Raji (cell line): Measurements from ENCODE around the gene ALG5.

Experiments used
- POLR2A ChIP-seq: IDR thresholded peaks from 2 replicates; pipeline ENCODE4 v1.6.1; 2011; ENCODE audit warnings: low read depth, low read length, control low read depth; ENCODE audit not compliant: insufficient read depth

The ALG5 gene

DNA sequence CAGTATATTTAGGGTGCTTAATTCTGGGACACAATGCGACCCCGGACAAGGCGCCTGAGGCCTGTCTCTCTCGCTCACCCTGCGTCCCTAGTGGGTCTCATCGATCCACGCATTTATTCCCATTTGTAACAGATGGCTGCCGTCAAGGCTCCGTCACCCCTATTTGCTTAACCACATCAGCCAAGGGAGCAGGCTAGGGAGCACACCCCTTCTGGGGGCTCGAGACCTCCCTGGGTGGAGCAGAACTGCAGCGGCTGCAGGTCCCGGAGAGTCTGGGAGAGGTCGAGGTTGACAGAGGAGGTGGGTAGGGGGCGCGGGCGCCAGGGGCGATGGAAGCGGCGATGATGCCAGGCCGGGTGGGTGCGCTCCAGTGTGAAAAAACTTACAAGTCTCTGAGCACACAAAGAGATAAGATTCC lies 507 bp downstream of the ALG5 start:
- no peak for TF ChIP-seq POLR2A

DNA sequence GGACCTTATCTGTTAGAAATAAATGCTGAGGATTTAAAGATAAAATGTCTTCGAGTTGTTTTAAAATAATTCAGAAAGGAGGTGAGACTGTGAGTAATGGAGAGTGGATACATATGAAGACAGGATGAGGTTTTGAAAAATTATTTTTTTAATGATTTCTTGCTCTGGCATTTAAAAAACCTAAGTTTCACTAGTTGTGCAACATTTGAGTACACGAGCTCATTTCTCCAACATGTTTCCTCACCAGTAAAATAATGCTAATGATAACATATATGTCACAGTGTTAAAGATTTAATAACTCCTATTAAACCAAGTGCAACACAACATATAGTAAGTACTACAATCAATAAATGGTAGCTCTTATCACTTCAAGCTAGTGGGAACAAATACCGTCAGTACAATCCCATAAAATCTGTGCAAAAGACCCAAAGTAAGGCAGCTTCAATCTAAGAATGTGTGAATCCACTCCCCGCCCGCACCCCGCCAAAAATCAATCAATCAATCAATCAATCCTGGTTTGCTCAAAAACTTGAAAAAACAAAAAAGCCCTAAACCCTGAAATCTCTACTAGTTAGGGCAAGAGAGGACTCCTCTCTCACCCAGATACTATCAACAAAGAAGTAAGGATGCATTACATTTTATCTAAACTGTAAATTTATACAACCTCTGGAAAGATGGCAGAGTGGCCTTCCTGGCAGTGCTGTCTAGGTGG lies 1.3 kb downstream of the ALG5 start:
- no peak for TF ChIP-seq POLR2A

DNA sequence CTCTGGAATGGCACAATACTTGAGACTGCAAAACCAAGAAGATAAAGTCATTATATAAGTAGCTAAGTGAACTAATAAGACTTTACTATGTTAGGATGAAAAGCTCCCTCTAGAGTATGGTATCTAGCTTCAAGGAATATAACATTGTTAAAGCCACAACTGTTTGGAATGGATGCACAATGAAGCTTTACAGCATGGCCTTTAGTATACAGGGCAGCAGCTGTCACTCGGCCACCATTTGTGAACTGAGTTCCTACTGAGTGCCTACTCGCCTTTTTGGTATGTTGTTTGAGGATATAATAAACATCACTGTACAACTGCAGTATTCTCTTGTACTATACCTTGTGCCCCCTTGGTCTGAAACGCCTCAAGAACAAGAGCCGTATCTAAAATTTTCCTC lies 6.8 kb downstream of the ALG5 start:
- TF ChIP-seq POLR2A = no peak

DNA sequence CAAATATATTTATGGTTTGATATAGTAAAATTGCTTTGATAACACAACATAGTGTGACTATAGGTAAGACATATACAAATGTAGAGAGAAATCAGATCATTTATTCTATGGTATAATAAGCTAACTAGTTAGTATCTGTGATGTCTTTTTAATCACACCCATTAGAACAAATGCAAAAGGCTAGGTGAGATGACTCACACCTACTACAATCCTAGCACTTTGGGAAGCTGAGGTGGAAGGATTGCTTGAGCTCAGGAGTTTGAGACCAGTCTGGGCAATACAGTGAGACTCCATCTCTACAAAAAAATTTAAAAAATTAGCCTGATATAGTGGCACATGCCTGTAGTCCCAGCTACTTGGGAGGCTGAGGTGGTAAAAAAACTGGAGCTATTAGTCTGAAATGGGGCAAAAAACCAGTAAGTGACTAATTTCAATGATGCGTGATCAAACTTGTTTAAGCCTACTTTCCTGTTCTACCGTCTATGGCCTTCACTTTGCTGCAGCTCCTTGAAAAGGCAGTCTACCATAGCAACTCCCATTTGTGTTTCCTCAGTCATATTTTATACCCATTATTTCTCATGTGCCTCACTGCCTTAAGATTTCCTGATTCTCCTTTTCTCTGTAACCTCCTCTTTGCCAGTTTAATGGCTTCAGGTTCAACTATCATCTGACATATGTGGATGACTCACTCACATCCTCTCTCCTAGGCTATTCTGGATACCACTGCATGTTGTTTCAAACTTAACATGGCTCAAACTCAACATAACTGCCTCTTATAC lies 12.5 kb downstream of the ALG5 start:
- TF ChIP-seq POLR2A = no peak

DNA sequence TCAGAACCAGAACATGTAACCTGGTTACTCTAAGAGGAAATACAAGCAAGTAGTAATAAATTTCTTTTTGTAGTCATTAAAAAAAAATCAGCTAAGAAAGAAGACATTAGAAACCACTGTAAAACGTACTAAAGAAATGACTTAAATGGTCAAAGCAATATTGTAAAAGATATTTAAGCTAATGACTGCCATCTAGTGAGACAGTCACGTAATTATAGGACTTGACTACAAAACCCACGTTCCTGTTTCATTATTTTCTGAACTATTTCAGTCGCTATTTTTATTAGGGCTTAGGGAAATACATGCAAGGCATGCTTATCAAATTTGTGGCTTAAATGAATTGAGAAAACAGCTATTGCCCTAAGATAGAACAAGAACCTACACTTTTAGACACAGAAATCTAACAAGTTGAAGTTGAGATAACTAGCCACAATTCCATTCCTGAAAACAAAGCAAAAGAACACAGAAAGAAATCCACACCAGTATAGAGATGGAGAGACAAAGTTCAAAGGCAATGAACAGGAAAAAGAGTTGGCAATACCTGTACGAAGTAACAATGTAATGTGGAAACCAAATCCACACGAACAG lies 17.9 kb downstream of the ALG5 start:
- TF ChIP-seq POLR2A = no peak

DNA sequence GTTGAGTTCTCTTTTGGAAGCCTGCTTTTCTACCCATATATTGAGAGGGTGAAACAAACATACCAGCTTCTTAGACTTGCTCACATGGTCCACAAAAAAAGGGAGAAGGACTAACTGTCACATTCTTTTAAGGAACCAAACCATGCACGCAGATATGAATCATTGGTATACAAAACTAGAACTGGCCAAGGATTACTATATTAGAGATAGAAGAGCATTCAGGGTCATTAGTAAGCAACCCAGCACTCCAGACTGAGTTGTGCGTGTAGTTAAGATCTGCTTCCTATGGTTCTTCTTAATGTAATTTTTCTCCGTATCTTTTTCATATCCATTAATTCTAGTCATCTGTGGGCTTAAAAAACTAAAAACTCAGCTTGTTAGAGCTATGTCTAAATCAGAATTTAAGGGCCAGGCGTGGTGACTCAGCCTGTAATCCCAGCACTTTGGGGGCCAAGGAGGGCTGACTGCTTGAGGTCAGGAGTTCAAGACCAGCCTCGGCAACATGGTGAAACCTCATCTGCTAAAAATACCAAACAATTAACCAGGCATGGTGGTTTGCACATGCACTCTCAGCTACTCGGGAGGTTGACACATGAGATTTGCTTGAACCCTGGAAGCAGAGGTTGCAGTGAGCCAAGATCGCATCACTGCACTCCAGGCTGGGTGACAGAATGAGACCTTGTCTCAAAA lies 19.6 kb downstream of the ALG5 start:
- TF ChIP-seq POLR2A = no peak

DNA sequence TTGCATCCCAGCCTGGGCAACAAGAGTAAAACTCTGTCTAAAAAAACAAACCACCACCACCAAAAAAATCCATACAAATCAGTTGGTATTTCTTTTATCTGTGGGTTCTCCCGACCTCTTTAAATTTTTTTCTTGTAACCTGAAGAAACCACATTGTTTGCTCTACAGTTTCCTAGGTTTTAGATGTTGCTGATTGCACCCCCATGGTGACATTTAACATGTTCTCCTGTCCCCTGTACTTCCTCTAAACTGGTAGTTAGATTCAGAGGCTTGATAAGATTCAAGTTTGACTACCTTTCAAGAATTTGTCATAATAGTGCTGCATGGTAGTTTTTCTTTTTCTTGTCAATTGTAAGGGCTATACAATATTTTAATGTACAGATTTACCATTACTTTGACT lies 24.0 kb downstream of the ALG5 start:
- no peak for TF ChIP-seq POLR2A

DNA sequence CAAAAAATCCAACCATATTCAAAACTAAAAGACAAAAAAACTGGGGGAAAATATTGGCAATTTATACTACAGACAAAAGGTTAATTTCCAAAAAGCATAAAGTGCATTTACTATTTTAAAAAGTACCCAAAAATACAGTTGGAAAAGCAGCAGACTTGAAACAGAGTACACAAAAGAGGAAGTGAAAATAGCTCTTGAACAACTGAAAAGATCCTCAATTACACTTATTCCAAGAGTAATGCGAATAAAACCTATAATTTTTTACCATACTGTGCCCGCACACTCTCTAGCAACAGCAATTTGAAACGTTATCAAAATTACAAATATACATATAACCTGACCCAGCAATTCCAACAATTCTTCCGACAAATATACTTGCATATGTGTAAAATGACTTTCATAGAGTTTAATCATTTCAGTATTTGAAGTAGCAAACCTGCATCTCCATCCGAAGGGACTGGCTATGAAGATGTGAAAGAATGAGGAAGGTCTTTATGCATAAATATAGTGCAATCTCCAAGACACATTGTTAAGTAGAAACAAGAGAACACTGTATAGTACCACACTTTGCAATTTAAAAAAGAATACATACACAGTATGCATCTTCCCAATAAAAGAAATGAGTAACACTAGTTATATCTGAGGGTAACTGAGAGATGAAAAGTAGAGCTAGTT lies 25.4 kb downstream of the ALG5 start:
- TF ChIP-seq POLR2A = no peak

DNA sequence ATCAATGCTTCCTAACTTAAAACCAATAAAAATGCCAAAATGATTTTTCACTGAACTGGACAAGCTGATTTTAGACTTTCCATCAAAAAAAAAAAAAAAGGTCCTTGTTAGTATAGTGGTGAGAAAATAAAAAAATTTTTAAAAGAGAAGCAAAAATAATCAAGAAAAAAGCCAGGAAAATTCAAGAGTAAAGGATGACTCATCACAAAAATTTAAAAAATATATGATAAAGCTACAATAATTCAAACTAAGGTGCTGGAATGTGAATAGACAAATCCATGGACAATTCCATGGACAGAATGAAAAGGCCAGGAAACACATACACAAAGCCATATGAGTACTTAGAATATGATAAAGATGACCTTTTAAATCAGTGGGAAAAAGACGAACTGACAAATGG lies 26.1 kb downstream of the ALG5 start:
- TF ChIP-seq POLR2A = no peak

DNA sequence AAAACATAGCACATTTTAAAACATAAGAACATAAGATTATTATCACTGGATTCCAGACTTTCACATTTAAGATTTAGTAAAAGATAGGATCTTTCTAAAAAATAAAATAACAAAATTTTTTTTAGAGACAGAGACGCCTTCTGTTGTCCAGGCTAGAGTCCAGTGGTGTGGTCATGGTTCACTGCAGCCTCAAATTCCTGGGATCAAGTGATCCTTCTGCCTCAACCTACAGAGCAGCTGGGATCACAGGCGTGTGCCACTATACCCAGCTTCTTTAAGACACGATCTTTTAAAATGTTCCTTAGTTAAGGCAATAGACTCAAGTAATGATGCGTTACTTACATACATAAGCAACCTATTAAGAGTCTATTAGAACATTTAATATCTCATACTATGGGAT lies 32.7 kb downstream of the ALG5 start:
- TF ChIP-seq POLR2A = no peak

DNA sequence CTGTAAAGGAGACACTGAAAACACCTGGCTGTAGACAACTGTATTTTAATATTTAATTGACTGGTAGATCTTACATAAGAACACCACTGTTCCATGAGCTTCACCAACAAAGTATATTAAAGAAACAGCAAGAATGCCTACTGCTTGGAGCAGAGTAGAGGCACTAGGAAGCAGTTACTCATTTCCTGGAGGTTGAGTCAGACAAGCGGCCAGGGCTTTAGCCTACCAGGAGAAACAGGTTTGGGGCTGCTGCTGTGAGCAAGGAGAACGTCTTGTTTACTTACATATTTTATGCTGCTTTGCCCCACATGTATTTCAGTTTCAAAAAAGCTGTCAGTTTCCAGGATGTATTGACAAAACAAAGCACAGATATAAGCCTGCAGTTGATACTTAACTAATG lies 33.4 kb downstream of the ALG5 start:
- no peak for TF ChIP-seq POLR2A

DNA sequence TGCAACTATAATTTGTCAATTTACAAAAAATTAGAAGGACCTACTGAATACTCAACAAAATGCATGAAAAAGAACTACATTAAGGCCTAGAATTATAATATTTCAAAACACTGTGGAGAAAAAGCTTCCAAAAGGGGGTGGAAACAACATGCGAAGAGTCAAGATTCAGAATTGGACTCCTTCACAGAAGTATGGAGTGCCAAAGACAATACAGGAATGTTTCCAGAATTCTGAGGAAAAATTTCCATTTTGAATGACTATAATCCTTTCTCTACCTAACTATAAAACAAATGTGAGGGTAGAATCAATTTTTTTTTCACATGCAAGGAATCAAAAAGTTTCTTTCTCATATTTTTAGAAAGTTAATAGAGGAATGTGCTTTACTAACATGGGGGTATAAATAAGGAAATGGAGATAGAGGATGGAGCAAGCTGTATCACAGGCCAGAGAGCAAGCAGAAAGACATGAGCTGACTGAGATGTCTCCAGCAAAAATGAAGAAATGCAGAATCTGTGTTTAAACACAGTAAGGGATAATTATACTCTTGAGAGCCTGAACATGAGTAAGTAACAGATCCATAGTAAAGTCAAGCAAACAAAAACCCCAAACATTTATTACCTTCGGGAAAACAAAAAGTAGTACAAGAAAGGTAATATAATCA lies 39.6 kb downstream of the ALG5 start:
- TF ChIP-seq POLR2A = no peak

DNA sequence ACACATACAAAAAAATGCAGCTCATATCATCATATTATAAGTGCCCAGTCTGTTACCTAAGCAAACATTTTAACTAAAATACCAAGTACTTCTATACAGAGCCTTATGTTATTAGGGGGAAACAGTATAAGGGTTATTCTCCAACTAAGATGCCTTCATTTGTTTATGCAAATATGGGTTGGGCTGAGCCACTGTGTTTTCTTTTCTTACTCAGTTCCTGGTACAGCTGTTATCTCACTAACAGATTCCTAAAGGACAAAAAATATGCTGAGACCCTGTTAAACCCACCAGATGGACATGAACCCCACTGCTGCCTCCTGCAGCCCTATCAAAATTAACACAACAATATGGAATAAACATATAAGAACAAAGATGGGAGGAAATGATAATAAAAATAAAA lies 44.6 kb downstream of the ALG5 start:
- no peak for TF ChIP-seq POLR2A

DNA sequence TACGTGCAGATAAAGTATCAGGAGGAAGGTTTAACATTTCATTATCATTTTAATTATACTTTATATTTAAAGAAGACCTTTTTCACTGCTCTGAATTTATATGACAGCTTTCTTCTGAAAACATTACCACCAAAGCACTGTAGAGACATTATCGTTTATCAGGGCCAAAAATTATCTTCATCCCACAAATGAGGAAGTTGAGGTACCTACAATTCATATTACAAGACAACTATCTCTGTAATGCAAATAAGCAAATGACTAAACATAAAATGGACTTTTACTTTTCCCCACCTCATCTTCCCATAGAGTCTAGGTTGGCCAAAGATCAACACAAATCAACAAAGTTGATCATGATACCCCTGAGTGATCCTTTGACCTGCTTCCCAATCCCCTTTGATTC lies 48.2 kb downstream of the ALG5 start:
- TF ChIP-seq POLR2A = no peak

DNA sequence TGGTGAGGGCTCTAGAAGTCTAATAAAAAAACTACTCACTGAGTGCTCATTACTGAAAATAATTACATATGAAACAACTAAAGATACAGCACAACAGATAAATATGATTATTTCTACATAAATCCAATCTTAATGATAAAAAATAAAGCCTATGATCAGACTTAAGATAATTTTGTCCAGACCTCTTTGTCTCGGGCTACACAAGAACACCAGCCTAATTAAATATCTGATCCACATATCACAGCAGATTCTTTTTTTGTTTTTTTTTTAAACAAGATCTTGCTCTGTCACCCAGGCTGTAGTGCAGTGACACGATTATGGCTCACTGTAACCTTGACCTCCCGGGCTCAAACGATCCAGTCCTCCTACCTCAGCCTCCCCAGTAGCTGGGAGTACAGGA lies 48.8 kb downstream of the ALG5 start:
- TF ChIP-seq POLR2A = no peak
